Colonic mucosa (tissue), 4 donors: ENCODE results near the gene LRP11. TPM values are rescaled to one million over a fixed set of nuclear protein-coding genes. Genes with fewer than 3 reads are reported as not detected.

Source experiments
- DNase-seq: peaks from one replicate; pipeline ENCODE4 v3.0.0-alpha.2; 2020
- H3K27ac ChIP-seq: fragments of 200-600 bp; one replicate; pipeline ENCODE4 v1.8.0; 2021
- H3K27me3 ChIP-seq: fragments of 200-600 bp; one replicate; pipeline ENCODE4 v1.8.0; 2021
- H3K36me3 ChIP-seq: fragments of 200-600 bp; one replicate; pipeline ENCODE4 v1.8.0; 2021
- H3K4me1 ChIP-seq: fragments of 200-600 bp; one replicate; pipeline ENCODE4 v1.8.0; 2021; ENCODE audit warnings: mild to moderate bottlenecking
- H3K4me3 ChIP-seq: fragments of 200-600 bp; one replicate; pipeline ENCODE4 v1.8.0; 2021
- H3K9ac ChIP-seq, 2 donors: one replicate each; pipeline ENCODE4 v1.7.0; 2013; ENCODE audit warnings: control low read depth in 2 of 2, low read depth in 2 of 2, low read length in 2 of 2
- H3K9me3 ChIP-seq: fragments of 200-600 bp; one replicate; pipeline ENCODE4 v1.8.0; 2021
- CTCF ChIP-seq: fragments of 200-600 bp; IDR thresholded peaks from one replicate; pipeline ENCODE4 v1.8.0; 2022; ENCODE audit warnings: antibody characterized with exemption, mild to moderate bottlenecking
- intact Hi-C: fragments of 100-400 bp; cut with DNase I; formaldehyde crosslinking; loops from one replicate; pipeline ENCODE4 v1.14.1; 2022
- total RNA-seq, 2 donors: library from RNA; stranded (reverse); fragmentation: NEBNext Ultra II Directional in 1 of 2; extraction: Animal tissue kit (Norgen Biotek cat#: 25700) in 1 of 2; gene quantifications; one replicate each; pipeline ENCODE4 v1.2.1, GENCODE V29; 2021
- donor health status: healthy.
- donor health status: DM: no; HTN: no; CAD: no.
- donor health status: DM: no; HTN: no; CAD: no.

Gene LRP11
- total RNA-seq, 2 donors from 2014 or later: 24.8 to 39.4 TPM

- peak; percentile 13 for DNase-seq
- Histone ChIP-seq H3K36me3 (no peaks in the 10 kb centered on the region), H3K4me1 (no peaks in the 10 kb centered on the region), H3K9ac (no peak overlapping the region), H3K4me3 (no peak overlapping the region), H3K9me3 (no peaks in the 10 kb centered on the region), H3K27ac (no peak overlapping the region), H3K27me3 (no peaks in the 10 kb centered on the region)
- no peak for TF ChIP-seq CTCF
- intact Hi-C loops: no loop called here
Observed at GRCh38 chr6:149904661-149905370, 40.7 kb upstream of the LRP11 start.

- Histone ChIP-seq H3K4me1 (no peaks in the 10 kb centered on the region), H3K27ac (no peak overlapping the region), H3K9ac (no peak overlapping the region), H3K4me3 (no peak overlapping the region), H3K36me3 (no peaks in the 10 kb centered on the region), H3K27me3 (no peaks in the 10 kb centered on the region), H3K9me3 (no peaks in the 10 kb centered on the region)
- no peak for TF ChIP-seq CTCF
- intact Hi-C loops: no loop called here
- DNase-seq: peak; percentile 14
Observed at GRCh38 chr6:149903938-149904611, 39.9 kb upstream of the LRP11 start.

GRCh38 chr6:149901444-149902140 is 37.4 kb upstream of the LRP11 start:
- no peaks in the 10 kb centered on the region for H3K9me3 ChIP-seq
- H3K4me1 ChIP-seq: no peaks in the 10 kb centered on the region
- no peaks in the 10 kb centered on the region for H3K27me3 ChIP-seq
- intact Hi-C loops: no loop called here
- H3K36me3 ChIP-seq: no peaks in the 10 kb centered on the region
- no peak for DNase-seq
- no peak overlapping the region for H3K9ac ChIP-seq
- no peak overlapping the region for H3K4me3 ChIP-seq
- no peak overlapping the region for H3K27ac ChIP-seq
- no peak for TF ChIP-seq CTCF

DNA sequence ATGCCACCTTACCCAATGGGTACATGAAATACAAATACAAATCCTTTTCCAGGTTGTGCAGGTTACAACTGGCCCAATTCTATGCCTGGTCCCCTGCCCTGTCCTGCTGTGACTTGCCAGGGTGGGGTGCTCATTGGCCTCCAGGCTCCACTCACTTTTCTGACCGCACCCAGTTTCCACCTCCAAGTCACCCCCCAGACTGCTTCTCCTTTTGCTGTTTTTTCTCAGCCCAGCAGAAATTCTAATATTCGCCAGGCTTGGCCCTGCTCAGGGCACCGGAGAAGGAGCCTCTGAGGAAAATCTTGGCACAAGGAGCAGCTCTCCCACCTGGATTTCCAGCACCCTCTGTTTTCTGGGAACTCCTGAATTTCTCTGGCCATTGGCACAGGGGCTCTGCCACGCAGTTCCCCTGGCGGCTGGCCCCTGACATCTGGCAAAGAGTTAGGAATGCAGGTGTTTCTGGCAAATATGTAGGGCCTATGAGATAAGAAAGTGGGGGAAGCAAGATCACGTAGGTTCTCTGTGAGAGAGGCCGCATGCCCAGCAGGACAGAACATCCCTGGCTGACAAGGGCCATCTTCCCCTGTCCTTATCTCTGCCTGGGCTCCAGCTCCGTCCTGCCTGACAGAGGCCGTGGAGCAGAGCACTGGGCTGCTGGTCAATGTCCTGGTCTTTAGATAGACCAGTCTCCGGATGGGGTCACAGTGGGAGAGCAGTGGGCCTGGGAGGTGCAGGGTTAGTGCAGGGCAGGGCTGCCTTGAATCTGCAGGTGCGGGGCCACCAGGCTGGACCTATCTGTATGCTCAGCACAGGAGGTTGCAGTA is 36.7 kb upstream of the LRP11 start:
- Histone ChIP-seq H3K36me3 (no peaks in the 10 kb centered on the region), H3K9ac (no peak overlapping the region), H3K4me1 (peaks cover 1% of the 10 kb centered on the region), H3K9me3 (no peaks in the 10 kb centered on the region), H3K27ac (no peak overlapping the region), H3K27me3 (no peaks in the 10 kb centered on the region), H3K4me3 (no peak overlapping the region)
- DNase-seq: no peak
- no peak for TF ChIP-seq CTCF
- intact Hi-C loops: no loop called here
